Subcutaneous adipose tissue (tissue), 4 donors: ENCODE measurements around the gene CDK7. TPM values are rescaled to one million over a fixed set of nuclear protein-coding genes. Genes with fewer than 3 reads are reported as not detected.

ENCODE experiments used
- total RNA-seq, 4 donors: library from RNA; depleted of rRNA; stranded (reverse); fragments of >200 nt; gene quantifications; one replicate each; pipeline ENCODE4 v1.1.0, GENCODE V29; 2016
- TF ChIP-seq, protein P1 (sequence below): fragments of 450-650 bp; IDR thresholded peaks from one replicate; pipeline ENCODE4 v1.5.1; 2016; ENCODE audit warnings: low read depth, mild to moderate bottlenecking, control low read depth, antibody characterized with exemption, moderate library complexity

The CDK7 gene
- total RNA-seq, 4 donors from 2014 or later: 7.3 to 18.5 (median 16.0) TPM

DNA sequence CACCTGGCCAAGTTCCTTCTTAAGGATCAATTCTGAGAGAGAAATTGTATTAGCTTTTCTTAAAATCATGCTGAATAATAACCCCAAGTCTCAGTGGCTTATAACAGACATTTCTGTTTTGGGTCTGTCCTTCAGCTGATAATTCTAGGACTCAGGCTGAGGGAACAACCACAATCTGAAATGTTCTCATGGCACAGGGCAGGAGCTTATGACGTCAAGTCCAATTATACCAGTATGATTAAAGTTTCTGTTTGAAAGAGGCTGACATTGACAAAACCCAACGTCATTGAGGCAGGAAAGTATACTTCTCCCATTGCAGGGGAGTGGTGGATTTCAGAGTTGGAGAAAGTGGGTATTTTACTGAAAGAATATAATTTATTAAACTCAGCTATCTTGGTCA, 23.5 kb upstream of the CDK7 start:
- TF ChIP-seq, protein P1, sequence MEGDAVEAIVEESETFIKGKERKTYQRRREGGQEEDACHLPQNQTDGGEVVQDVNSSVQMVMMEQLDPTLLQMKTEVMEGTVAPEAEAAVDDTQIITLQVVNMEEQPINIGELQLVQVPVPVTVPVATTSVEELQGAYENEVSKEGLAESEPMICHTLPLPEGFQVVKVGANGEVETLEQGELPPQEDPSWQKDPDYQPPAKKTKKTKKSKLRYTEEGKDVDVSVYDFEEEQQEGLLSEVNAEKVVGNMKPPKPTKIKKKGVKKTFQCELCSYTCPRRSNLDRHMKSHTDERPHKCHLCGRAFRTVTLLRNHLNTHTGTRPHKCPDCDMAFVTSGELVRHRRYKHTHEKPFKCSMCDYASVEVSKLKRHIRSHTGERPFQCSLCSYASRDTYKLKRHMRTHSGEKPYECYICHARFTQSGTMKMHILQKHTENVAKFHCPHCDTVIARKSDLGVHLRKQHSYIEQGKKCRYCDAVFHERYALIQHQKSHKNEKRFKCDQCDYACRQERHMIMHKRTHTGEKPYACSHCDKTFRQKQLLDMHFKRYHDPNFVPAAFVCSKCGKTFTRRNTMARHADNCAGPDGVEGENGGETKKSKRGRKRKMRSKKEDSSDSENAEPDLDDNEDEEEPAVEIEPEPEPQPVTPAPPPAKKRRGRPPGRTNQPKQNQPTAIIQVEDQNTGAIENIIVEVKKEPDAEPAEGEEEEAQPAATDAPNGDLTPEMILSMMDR: no peak

DNA sequence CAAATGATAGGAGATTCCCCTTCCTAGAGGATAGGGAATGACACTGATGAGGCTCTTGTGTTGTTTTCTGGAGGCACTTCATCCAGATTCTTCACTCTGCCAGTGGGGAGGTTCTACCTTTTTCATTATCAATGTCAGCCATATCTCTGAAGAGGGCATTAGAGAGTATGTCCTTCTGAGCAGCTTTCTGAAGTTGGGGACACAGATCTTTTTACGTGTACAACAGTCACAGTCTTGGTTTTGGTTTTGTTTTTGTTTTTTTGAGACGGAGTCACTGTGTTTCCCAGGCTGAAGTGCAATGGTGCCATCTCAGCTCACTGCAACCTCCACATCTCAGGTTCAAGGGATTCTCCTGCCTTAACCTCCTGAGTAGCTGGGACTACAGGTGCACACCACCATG, 22.7 kb upstream of the CDK7 start:
- TF ChIP-seq, protein P1: no peak

DNA sequence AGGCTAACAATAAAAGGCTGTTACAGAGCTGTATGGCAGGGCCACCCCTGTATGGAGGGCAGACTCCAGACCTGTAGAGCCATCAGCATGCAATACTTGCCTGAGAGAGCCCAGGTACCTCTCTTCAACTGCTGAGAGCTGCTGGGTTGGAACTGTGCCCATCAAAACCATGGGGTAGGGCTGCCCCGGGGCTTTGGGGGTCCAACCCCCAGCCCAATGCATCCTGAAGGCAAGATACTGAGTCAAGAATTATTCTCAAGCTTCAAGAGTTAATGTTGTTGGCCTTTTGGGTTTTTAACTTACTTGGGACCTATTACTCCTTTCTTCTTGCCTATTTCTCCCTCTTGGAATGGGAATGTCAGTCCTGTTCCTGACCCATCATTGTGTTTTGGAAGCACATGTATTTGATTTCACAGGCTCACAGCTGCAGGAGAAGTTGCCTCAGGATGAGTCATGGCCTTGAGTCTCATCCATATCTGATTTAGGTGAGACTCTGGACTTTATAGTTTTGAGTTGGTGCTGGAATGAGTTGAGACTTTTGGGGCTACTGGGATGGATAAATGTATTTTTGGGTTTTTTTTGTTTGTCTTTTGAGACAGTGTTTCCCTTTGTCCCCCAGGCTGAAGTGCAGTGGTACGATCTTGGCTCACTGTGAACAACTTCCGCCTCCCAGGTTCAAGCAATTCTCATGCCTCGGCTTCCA, 21.0 kb upstream of the CDK7 start:
- TF ChIP-seq, protein P1: no peak

DNA sequence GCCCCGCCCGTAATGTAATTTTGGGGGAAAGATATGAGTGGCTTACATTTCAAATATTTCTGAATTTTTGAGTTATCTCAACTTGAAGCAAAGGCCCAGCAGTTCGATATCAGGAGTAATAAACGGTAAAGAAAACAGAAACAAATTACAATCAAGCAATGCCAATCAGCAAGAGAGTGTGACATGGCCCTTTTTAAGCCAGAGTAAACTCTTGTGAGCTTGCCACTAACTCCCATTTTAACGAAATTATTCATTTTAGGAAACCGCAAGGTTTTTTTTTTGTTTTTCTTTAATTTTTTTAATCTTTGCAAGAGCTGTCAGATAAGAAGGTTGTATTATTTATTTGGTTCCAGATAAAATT, 17.6 kb upstream of the CDK7 start:
- TF ChIP-seq, protein P1: no peak

DNA sequence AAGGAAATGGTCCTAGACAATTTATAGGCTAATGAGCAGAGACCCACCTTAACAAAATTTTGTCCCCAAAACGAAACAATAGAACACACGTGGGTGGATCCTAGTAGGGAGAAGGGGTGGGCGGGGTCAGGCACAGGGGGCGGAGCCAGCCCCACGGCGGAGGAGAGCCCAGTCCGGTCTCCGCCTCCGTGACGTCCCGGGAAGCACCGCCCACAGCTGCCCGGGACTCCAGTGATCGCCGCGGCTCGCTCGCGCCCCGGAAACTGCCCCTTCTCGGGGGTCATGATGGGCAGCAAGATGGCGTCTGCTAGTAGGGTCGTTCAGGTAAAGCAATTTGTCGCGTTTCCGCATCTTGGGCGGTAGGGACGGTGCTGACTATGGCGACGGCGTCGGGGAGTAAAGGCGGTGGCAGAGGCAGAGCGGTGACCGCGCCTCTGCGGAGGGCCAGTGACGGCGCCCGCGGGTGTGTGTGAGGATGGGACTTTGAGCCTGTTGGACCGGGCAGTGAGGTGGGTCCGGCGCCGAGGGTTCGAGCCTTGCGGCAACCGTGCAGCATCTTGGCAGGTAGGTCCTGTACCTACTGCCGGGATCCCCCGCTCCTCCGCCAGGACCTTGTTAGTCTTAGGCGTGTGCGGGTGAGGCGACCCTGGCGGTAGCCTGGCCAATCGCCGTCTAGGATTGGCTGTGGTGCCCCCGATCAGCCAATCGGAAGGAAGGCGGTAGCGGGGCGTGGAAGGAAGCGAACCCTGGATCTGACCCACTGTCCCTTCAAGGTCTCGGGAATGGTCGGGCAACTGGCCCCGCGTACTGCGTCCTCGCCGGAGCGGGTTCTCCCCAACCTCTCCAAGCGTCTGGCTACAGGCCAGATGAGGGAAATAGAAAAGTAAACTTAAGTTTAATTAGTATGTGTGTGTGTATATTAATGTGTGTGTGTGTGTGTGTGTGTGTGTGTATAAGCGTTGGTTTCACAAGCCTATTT, 16.8 kb upstream of the CDK7 start:
- TF ChIP-seq, protein P1: no peak

DNA sequence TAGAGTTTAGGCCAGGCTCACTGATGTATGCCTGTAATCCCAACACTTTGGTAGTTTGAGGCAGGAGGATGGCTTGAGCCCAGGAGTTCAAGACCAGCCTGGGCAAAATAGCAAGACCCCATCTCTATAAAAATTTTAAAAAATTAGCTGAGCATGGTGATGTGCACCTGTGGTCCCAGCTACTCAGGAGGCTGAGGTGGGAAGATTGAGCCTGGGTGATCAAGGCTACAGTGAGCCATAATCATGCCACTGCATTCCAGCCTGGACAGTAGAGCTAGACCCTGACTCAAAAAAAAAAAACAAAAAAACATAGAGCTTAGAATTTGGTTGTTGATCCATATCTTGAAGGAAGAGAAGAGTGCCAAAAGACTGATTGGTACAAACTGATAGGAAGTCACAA, 14.7 kb upstream of the CDK7 start:
- TF ChIP-seq, protein P1: no peak

DNA sequence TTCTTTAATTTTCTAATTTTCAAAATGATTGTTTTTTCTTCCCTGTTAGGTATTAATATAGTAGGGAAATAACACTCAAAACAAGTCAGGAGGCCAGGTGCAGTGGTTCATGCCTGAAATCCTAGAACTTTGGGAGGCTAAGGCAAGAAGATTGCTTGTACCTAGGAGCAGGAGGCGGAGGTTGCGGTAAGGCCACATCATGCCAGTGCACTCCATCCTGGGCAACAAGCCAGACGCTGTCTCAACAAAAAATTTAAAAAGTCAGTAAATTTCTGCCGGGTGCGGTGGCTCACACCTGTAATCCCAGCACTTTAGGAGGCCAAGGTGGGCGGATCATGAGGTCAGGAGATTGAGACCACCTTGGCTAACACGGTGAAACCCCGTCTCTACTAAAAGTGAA, 10.2 kb upstream of the CDK7 start:
- TF ChIP-seq, protein P1: no peak
